Urinary bladder (tissue), 4 donors: ENCODE measurements around the gene HOXA5. TPM values are rescaled to one million over a fixed set of nuclear protein-coding genes. Genes with fewer than 3 reads are reported as not detected.
A peak's percentile ranks its signal among the peaks of the same experiment; 100 is the strongest.

Experiments used
- DNase-seq: peaks from one replicate; pipeline ENCODE4 v3.0.0-alpha.2; 2015; ENCODE audit errors: extremely low spot score
- H3K27ac ChIP-seq: one replicate; pipeline ENCODE4 v1.5.1; 2013; ENCODE audit warnings: low read depth, mild to moderate bottlenecking, moderate library complexity
- H3K36me3 ChIP-seq: one replicate; pipeline ENCODE4 v1.6.1; 2013; ENCODE audit warnings: mild to moderate bottlenecking, moderate library complexity; ENCODE audit not compliant: insufficient read depth
- H3K4me1 ChIP-seq: one replicate; pipeline ENCODE4 v1.6.1; 2013; ENCODE audit warnings: mild to moderate bottlenecking, moderate library complexity; ENCODE audit not compliant: insufficient read depth
- H3K4me3 ChIP-seq: one replicate; pipeline ENCODE4 v1.5.1; 2013; ENCODE audit warnings: low read depth, low read length
- WGBS: extraction: QIAGEN DNeasy Blood & Tissue Kit; methylation state at CpG from one replicate; pipeline ENCODE4 v1.1.7; 2013; 5-methylcytosine and 5-hydroxymethylcytosine counted together
- polyA plus RNA-seq: library from polyadenylated mRNA; stranded (reverse); fragments of 200-250 nt; gene quantifications from one replicate; pipeline ENCODE4 v1.2.3, GENCODE V29; 2013
- total RNA-seq: library from RNA; depleted of rRNA; stranded (reverse); fragments of >200 nt; gene quantifications from one replicate; pipeline ENCODE4 v1.2.3, GENCODE V29; 2014
- donor health status: healthy with polysubstance abuse.
- donor health status: healthy.

Gene HOXA5
- total RNA-seq (12.5 TPM), polyA plus RNA-seq (9.9 TPM)

DNA sequence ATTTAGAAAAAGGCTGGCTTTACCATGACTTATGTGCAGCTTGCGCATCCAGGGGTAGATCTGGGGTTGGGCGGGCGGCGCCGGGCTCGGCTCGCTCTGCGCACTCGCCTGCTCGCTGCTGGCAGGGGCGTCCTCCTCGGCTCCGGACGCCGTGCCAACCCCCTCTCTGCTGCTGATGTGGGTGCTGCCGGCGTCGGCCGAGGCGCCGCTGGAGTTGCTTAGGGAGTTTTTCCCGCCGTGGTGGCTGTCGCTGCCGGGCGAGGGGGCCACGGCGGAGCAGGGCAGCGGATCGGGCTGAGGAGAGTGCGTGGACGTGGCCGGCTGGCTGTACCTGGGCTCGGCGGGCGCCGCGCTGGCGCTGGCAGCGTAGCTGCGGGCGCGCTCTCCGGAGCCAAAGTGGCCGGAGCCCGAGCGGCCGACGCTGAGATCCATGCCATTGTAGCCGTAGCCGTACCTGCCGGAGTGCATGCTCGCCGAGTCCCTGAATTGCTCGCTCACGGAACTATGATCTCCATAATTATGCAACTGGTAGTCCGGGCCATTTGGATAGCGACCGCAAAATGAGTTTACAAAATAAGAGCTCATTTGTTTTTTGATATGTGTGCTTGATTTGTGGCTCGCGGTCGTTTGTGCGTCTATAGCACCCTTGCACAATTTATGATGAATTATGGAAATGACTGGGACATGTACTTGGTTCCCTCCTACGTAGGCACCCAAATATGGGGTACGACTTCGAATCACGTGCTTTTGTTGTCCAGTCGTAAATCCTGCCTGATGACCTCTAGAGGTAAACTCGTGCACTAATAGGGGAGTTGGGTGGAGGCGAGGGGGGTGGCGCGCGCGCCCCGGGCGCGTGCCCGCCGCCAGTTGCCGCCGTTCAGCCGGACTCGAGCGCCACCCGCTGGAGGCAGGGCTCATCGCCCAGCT is at the start of gene HOXA5:
Gene HOXA5, minus strand, starts transcription at position 659 of the 927 bp plus-strand sequence. Its CDS starts 74 bp downstream, at position 585.
- Histone ChIP-seq H3K36me3 (peaks cover 3% of the 10 kb centered on the region), H3K27ac (peak within 1 kb of the TSS; percentile 72), H3K4me1 (no peaks in the 10 kb centered on the region), H3K4me3 (peak within 1 kb of the TSS; percentile 41)
- whole genome bisulfite sequencing, result 58% methylated on average over 86 of the region's 86 CpGs
- DNase-seq, result no peak

DNA sequence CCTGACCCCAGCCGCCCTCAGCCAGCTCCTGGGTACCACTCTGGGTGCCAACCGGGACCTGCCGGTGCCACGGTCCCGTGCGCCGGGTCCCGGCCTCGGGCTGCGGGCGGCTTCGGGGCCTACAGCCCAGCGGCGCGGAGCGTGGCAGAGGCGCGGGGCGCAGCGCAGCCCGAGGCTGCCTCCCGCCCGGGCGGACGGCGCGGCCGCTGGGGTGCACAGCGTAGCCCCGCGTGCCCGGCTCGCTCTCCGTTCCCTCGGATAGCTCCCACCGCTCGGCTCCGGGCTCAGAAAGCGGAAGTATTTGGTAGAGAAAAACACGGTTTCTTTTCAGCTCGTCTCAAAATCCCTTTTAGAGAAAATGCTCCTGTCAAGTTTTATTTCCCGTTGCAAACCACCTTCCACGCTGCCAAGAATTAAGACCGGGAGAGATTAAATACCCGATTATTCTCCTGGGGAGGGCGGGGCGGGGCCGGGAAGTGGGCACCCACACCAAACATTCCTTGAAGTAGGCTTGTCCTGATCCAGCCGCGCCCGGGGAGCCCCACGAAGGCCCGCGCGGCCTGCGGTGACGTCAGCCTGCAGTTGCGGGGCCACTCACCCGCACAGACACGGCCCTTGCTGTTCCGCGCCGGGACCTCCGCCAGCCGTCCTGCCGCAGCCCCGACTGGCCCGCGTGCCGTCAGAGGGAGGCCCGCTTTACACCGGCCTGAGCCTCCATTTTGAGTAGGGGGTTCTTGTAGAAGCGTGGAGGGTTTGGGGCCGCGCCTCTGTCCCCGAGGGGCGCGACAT is 49.3 kb upstream of the HOXA5 start:
- peaks cover 1% of the 10 kb centered on the region for H3K4me1 ChIP-seq
- no peaks in the 10 kb centered on the region for H3K36me3 ChIP-seq
- peak overlapping the region; percentile 88 for H3K27ac ChIP-seq
- H3K4me3 ChIP-seq, result peak overlapping the region; percentile 66
- no peak for DNase-seq
- under 1% methylated on average over 78 of the region's 78 CpGs for WGBS

DNA sequence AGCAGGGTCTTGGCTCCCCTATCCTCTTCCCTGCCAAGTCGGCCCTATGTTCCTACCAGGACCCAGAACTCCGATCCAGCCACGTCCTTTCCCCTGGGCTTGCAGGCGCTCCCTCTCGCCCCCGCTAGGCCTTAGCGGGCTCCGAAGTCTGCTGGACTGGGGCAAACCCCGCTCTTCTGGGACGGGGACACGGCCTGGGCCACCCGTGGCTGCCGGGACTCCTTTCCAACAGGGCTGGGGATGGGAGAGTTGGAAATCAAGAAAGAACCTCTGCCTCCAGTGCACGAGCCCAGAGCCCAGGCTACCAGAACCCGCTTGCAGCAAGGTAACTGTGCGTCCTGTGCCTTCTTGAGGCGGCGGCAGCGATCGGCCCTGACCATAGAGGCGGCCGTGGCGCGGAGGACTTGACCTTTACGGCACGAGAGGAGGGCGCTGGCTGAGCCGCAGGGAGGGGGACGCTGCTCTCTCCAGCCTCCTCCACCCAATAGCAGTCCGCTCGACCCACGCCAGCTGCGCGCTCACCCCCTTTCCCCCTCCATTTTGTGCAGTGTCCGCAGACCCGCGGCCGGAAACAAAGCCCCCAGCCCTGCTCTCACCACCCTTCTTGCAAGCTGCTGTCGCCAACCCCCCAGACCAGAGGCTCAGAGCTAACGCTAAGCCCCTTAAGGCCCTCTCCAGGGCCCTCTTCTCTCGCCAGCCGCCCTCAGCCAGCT is 48.5 kb upstream of the HOXA5 start:
- DNase-seq, result no peak
- Histone ChIP-seq H3K4me1 (peaks cover 1% of the 10 kb centered on the region), H3K27ac (peak overlapping the region; percentile 88)

DNA sequence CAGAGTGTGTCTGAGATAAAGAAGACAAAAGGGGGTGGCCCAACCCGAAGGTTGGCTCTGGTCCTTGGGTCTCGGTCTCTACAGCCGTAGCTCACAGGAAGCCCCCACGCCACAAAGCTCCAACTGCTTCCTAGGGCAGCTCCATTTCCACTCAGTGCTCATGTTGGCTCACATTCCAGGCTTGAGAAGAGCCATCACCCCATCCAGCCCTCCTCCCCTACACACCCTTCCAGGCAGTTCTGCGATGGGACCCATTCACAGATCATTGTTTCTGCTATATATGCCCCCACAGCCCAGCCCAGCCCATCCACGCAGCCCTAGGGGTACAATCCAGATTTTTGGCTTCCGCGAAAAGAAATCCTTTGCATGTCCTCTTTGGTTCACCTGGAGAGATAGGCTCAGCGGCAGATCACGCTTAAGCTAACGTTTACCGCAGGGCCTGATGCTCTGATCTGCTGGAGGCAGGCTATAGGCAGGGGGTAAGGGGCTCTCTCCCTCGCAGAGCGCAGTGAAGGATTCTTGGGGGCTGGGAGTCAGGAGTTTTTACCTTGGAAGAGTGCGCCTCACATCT is 47.8 kb upstream of the HOXA5 start:
- Histone ChIP-seq H3K27ac (peak overlapping the region; percentile 88), H3K4me3 (peak overlapping the region; percentile 66), H3K36me3 (no peaks in the 10 kb centered on the region), H3K4me1 (peaks cover 1% of the 10 kb centered on the region)
- 32% methylated on average over 15 of the region's 15 CpGs for WGBS
- DNase-seq, result no peak

More for the DNA sequence above, 48.5 kb upstream of the HOXA5 start:
- no peaks in the 10 kb centered on the region for H3K36me3 ChIP-seq
- WGBS, result 5% methylated on average over 42 of the region's 42 CpGs
- H3K4me3 ChIP-seq, result peak overlapping the region; percentile 66

DNA sequence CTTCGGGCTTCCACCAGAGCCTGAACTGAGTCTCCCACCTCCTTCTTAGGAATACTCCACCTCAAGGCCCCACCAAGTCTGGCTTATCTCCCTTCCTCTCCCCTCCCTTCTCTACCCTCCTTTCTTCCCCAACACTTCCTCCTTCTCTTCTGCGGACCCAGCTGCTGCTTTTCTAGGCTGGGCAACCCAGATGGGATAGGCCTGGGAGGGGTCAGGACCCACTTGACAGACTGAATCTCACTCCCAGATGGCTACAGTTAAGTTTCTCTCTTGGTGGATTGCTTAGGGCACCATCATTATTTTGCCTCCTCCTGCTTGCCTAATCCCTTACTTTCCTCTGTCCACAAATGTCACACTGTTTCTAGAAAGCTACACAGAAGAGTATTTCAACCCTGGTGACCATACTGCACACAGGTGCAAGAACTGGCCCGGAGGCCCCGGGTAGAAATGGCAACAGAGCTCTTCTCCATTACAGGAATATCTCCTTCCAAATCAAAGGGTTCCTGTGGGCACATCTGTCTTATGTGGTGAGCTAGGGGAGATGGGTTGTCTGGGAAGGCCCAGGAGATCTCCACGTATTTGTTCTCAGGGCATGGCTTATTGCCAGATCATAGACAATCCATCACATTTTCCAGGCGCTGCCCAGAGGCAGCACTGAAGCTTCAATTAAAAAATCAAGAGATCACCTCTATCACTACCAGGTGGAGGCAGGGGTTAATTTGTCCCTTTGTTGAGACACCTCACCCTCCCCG is 46.7 kb upstream of the HOXA5 start:
- Histone ChIP-seq H3K27ac (peak overlapping the region; percentile 95), H3K4me1 (peaks cover 1% of the 10 kb centered on the region), H3K36me3 (no peaks in the 10 kb centered on the region), H3K4me3 (peak overlapping the region; percentile 6)
- no peak for DNase-seq
- 38% methylated on average over 7 of the region's 7 CpGs for WGBS

DNA sequence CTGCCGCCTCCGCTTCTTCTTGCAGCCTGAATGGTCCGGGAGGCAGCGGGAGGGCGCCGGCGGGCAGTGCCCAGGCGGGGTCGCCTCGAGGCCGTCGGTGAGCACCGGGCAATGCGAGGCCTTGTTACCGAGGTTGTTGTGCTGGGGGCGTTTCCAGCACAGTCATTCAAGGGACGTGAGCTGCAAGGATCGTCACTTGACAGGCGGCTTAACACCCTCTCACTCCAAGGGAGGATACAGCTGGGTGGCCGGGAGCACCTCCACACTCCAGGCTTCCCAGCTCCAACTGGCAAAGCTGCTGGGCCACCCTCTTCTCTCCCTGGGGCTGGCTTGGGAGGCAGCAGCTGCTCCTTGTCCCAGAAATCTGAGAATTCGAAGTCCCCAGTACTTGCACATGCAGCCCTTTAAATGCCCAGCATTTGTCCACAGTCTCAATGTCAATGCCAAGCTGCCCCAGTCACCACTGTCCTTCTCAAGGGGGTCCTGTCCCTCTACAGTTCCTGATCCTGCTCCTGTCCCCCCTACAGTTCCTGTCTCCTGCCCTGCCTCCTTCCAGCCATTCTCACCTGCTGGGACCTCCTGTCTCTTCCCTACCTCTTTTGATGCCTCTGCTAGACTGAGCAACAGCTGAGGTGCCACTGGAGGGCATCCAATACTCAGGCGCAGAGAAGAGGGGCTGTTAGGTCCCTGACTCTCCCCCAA is 46.0 kb upstream of the HOXA5 start:
- Histone ChIP-seq H3K4me1 (peaks cover 1% of the 10 kb centered on the region), H3K27ac (peak overlapping the region; percentile 95)

DNA sequence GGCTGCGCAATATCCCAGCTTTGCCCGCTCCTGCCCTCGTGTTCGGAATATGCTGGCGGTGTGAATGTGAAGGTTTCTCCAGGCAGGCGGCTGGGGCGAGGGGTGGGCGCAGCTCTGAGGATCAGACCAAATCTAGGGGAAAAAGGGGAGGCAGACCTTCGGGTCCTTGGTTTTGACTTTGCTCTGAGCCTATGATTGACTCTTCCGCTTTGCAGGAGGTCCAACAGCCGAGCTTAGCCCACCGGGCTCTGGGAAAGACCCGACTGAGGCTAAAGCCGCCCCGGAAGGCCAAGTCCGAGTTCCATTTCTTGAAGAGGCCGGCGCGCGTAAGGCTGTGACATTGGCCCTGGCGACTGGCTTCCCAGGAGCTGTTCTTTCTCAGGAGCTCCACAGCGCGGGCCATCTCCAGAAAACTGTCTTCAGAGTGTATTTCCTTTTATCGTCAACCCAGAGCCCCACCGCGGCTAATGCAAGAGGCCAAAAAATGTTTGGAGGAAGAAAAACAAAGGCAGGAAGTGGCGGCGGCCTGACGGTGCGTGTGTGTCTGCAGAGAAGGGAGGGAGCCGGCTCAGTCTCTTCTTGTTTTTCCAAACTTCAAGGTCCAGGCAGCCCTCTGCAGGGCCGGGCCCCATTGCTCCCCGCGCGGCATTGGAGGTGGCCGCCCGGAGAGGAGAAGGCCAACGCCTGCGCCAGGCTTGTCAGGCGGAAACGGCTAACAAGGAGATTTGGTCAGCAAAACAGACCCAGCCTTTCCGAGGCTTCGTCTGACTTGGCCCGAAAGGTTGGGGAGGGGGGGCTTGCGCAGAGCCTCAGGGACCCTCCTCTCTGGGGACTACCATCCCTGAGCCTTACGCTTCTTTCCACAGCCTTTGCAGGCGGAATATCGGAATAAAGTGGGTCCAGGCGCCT is 45.2 kb upstream of the HOXA5 start:
- peak overlapping the region; percentile 95 for H3K27ac ChIP-seq
- peaks cover 1% of the 10 kb centered on the region for H3K4me1 ChIP-seq
- no peak for DNase-seq
- WGBS, result 3% methylated on average over 49 of the region's 49 CpGs
- H3K36me3 ChIP-seq, result no peaks in the 10 kb centered on the region
- H3K4me3 ChIP-seq, result peak overlapping the region; percentile 54

More for the DNA sequence above, 46.0 kb upstream of the HOXA5 start:
- Histone ChIP-seq H3K4me3 (peak overlapping the region; percentile 54), H3K36me3 (no peaks in the 10 kb centered on the region)
- no peak for DNase-seq
- WGBS, result 8% methylated on average over 22 of the region's 22 CpGs

DNA sequence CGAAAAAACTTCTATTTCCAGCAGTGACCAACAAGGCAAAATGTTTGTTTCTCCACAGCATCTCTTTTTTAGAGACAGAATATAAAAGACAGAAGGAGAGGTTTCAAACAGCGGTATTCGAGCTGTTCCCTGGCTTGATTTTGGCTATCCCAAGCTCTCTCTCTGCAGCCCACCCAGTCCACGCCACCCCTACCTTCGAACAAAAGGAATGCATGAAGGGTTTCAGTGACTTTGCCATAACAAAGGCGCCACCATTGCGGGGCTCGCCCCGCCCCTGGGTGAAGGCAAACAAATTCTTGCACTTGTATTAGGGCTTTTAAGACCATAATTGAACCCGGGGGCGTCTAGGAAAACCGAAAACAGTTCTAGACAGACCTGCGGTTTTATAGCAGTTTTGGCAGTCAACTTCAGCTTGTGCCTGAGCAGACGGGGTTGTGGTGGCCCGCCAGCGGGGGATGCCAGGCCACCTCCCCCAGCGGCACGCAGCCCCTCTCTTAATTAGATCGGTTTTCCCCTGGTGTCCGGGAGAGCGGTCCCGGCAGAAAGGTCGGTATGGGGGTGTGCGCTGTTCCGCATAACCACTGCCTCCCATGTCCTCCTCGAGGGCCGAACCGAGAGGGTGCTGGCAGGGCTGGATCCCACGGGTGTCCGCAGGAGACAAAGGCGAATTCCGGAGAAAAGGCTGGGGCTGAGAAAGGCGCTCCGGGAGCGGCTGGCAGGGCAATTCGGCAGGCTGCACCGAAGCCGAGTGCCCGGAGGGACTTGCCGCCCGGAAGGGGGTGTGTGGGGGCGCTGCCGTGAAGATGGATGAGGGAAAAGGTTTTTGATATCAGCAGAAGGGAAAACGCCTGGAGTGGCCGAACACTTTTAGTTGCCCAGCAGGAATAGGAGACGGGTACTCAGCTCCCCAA is 44.2 kb upstream of the HOXA5 start:
- no peaks in the 10 kb centered on the region for H3K36me3 ChIP-seq
- H3K4me3 ChIP-seq, result peak overlapping the region; percentile 54
- H3K4me1 ChIP-seq, result peaks cover 1% of the 10 kb centered on the region
- 5% methylated on average over 46 of the region's 46 CpGs for WGBS
- H3K27ac ChIP-seq, result peak overlapping the region; percentile 95
- DNase-seq, result no peak

DNA sequence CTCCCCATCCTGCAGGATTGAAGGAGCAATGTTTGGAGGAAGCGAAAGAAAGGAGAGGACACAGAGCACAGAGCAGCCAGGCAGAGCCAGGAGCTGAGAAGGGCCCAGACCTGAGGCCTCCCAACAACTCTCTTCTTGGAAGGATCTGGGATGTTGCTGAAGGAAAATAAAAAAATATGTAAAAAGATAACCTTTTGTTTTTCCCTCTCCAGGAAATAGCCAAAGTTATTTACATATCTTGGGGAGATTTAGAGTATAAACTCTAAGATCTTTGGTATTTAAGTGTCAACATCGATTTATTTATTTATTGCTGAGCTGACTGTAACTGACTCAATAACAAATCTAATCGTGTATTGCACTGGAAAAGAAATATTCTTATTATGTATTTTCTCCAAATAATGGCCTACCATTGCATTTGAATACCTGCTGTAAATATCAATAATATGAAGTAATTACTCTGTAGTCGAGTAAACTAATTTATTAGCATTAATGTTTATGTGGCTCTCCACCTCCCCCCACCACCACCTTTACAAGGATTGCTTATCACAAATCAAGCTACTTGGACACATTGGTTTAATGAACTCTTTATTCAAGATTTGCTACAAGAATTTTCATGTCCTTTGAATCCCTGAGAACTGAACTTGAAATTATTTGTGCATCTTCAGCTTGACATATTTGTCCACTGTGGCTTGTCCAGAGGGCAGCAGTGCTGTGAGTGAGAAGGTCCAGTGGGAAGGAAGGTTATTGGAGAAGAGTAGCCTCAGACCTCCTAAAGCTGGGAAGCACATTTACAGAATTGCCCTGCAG is 43.4 kb upstream of the HOXA5 start:
- H3K4me3 ChIP-seq, result peak overlapping the region; percentile 57
- no peak for DNase-seq
- H3K4me1 ChIP-seq, result peaks cover 1% of the 10 kb centered on the region
- WGBS, result 19% methylated on average over 4 of the region's 4 CpGs
- peak overlapping the region; percentile 97 for H3K27ac ChIP-seq
- H3K36me3 ChIP-seq, result no peaks in the 10 kb centered on the region
